Dermis microvascular lymphatic vessel endothelial cell (primary cell): ENCODE measurements around the gene GJA1. TPM values are rescaled to one million over a fixed set of nuclear protein-coding genes. Genes with fewer than 3 reads are reported as not detected.
"Not testable (repeated sequence)": the region's sequence is repeated elsewhere in the genome, so short reads cannot be mapped to it uniquely, and the experiment has no call there.

Source experiments
- DNase-seq, 2 donors: peaks; one replicate each; pipeline versions ENCODE4 v3.0.0 to v3.0.0-alpha.2; 2010; ENCODE audit warnings: low read depth in 2 of 2
- total RNA-seq: library from RNA; depleted of rRNA; stranded (reverse); fragments of >200 nt; gene quantifications from 2 replicates; pipeline ENCODE4 v1.2.1, GENCODE V29; 2014

Gene GJA1
- 1,124 and 1,357 TPM in 2 replicates for total RNA-seq

- DNase-seq = peak; percentile 94 to 95
Measured at GRCh38 chr6:121435444-121436069, at the start of gene GJA1. Gene GJA1 (plus strand): TSS chr6:121435646. CDS start chr6:121446848, 11,202 bp downstream.

GRCh38 chr6:121386551-121386950 lies 48.9 kb upstream of the GJA1 start:
- DNase-seq = not testable (repeated sequence)

DNA sequence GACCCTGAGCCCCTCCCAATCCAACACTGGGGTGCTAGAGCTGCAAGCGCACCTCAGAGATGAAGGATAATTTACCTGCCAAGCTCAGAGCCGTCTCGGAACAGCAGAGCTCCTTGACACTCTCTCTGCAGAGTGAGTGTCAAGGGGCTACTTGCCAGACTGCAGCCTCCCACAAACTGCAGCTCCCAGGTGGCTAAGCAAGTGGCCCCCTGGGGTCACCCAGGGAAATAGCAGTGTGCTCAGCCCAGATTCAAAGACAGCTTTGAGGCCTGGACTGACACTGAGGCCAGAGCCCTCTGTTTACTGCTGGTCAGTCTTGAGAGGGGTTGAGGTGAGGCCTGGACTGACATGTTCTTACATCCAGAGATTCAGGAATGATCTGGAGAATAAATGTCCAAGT lies 46.0 kb upstream of the GJA1 start:
- DNase-seq = no peak

GRCh38 chr6:121393731-121394505 lies 41.5 kb upstream of the GJA1 start:
- DNase-seq = no peak

- DNase-seq = no peak
Measured at GRCh38 chr6:121395736-121396135, 39.7 kb upstream of the GJA1 start.

GRCh38 chr6:121397188-121397587 lies 38.3 kb upstream of the GJA1 start:
- not testable (repeated sequence) for DNase-seq

DNA sequence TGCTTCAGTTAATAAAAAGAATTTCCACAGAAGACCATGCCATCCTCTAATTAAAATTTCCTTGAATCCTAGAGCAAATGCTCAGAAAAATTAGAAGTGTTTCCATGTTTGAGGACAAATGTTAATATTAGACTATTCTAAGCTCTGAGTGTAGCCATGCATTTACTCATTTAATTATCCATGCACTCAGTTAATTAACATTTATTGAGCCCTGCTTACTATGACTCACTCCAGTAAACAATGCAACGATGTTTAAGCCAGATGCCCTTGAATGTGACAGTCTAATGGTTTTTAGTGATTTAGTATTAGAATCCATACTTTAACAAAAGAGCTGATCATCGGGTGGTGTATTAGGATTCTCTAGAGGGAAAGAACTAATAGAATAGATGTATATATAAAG lies 37.3 kb upstream of the GJA1 start:
- DNase-seq = no peak

DNA sequence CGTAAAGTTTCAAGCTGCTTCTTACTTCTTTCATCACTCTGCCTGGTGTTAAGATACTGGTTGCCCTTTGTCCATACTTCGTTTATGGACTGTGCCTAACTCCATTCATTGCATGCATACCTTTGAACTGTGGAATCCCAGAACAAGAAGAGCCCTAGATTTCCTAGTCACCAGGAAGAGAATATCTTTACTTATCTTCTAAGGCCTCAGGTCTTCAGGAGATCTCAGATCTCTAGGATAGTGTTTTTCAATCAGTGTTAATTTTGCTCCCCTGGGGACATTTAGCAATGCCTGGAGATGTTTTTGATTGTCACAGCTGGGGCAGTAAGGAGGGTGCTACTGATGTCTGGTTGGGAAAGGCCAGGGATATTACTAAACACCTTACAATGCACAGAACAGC lies 35.5 kb upstream of the GJA1 start:
- no peak for DNase-seq

- no peak for DNase-seq
Measured at GRCh38 chr6:121403964-121404363, 31.5 kb upstream of the GJA1 start.

DNA sequence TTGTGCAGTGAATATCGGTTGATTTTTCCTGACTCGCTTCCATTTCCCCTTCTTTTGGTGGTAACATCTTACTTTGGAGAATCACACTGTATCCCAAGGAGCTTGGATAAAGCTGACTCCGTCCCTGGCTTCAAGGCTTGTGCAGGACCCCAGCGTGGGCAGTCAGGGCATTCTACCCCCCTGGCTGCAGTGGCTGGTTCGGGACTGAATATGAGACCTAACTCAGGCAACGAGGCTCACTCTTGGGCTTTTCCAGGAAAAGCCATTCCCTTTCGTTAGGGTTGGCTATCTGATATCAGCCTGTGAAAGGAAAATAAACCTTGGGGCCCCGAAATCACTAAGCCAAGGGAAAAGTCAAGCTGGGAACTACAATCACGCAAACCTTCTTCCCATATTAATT lies 30.1 kb upstream of the GJA1 start:
- no peak for DNase-seq

GRCh38 chr6:121408321-121408720 lies 27.1 kb upstream of the GJA1 start:
- DNase-seq = no peak

DNA sequence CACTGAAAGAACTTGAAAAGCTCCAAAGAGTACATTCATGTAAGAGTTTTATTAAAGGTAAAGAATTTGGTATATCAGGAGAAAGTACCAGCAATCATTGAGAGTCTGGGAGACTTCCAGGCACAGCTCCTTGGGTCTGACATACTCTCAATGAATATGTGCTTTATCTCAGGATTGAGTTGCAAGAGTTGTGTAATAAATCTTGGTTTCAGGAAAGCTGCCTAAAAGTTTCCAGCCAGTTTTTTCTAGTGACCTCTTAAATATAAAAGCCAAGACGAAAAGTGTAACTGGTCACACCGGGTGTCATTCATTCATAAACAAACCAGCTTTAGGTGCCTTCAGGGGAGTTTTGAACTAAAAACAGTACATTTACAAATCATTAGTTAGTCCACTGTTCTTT lies 21.6 kb upstream of the GJA1 start:
- no peak for DNase-seq

- no peak for DNase-seq
Measured at GRCh38 chr6:121418346-121418745, 17.1 kb upstream of the GJA1 start.

DNA sequence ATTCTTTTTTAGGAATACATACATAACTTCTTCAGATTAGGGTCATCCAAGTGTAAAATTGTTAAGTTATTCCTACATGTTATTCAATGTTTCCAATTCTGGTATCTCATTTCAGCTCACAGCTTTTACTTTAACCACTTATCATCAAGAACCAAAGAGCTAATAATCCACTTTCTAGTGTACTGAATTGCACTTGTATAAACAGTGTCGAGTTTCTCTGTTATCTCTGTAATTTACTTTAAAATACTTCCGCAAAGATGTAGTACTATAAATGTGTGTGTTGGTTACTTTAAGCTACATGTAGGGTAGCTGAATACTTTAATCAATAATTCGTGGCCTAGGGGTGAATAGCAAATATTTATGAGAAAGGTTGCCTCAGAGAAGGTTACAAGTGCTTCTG lies 8.8 kb upstream of the GJA1 start:
- no peak for DNase-seq

- no peak for DNase-seq
Measured at GRCh38 chr6:121428872-121429756, 6.3 kb upstream of the GJA1 start.

- DNase-seq = peak in 1 of 2 donors; percentile 67
Measured at GRCh38 chr6:121430514-121431460, 4.7 kb upstream of the GJA1 start.

DNA sequence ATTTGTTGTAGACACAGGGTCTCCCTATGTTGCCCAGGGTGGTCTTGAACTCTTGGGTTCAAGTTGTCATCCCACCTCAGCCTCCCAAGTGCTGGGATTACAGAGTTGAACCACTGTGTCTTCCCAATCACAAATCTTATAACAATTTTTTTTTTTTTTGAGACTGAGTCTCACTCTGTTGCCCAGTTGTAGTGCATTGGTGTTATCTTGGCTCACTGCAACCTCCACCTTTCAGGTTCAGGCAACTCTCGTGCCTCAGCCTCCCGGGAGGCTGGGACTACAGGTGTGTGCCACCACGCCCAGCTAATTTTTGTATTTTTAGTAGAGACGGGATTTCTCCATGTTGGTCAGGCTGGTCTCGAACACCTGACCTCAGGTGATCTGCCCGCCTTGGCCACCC lies 3.7 kb upstream of the GJA1 start:
- DNase-seq = not testable (repeated sequence)

DNA sequence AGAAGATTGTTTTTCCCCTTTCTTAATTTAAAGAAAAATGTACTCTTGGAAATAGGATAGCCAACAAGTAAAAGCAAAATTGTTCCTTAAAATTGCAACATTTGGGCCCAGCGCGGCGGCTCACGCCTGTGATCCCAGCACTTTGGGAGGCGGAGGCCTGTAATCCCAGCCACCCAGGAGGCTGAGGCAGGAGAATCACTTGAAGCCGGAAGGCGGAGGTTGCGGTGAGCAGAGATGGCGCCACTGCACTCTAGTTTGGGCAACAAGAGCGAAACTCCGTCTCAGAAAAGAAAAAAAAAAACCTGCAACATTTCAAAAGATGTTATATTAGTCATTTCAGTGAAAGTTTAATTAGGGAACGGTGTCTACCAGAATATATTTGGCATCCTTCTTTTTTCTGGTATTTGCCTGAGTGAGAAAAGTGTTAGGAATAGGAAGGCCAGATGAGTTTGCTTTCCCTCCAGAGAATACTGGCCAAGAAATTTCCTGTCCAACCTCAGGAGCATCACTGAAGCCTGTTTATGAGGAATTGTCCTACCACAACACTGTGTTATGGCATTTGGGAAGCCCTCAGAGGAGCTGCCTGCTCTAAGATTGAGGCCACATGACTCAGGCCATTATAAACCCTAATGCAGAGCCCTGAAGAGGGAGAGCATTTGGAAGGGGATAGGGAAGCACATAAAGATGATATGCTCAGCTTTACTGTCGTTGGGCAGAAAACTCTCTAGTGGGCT lies 1.2 kb upstream of the GJA1 start:
- DNase-seq = no peak

- DNase-seq = no peak
Measured at GRCh38 chr6:121436274-121436857, 920 bp downstream of the GJA1 start.
